Spleen (tissue), 11 donors: Measurements from ENCODE around the gene RAPGEF3. TPM values are rescaled to one million over a fixed set of nuclear protein-coding genes. Genes with fewer than 3 reads are reported as not detected.
A peak's percentile ranks its signal among the peaks of the same experiment; 100 is the strongest.

Experiments used
- DNase-seq: peaks from one replicate; pipeline ENCODE4 v3.0.0-alpha.2; 2020
- H3K27ac ChIP-seq, 8 donors: fragments of 200-600 bp; sonication (generic) in 7 of 8; 1 replicate in 4 of 8; 2 replicates in 4 of 8; pipeline versions ENCODE4 v1.5.0 to v1.8.0; 2016 to 2021; ENCODE audit warnings: inconsistent platforms in 4 of 8, mild to moderate bottlenecking in 4 of 8, moderate library complexity in 1 of 8
- H3K27me3 ChIP-seq, 7 donors: fragments of 200-600 bp; sonication (generic) in 6 of 7; replicated peaks in 1 of 7; 1 replicate in 4 of 7; 2 replicates in 3 of 7; pipeline versions ENCODE4 v1.5.0 to v1.8.0; 2016 to 2021; ENCODE audit warnings: inconsistent platforms in 3 of 7, mild to moderate bottlenecking in 1 of 7
- H3K36me3 ChIP-seq, 6 donors: fragments of 200-600 bp; sonication (generic) in 5 of 6; 1 replicate in 4 of 6; 2 replicates in 2 of 6; pipeline versions ENCODE4 v1.5.0 to v1.8.0; 2016 to 2021; ENCODE audit warnings: inconsistent platforms in 2 of 6
- H3K4me1 ChIP-seq, 6 donors: fragments of 200-600 bp; sonication (generic) in 5 of 6; 1 replicate in 3 of 6; 2 replicates in 3 of 6; pipeline versions ENCODE4 v1.5.0 to v1.8.0; 2016 to 2021; ENCODE audit warnings: inconsistent platforms in 3 of 6
- H3K4me3 ChIP-seq, 8 donors: fragments of 200-600 bp; sonication (generic) in 7 of 8; 1 replicate in 4 of 8; 2 replicates in 4 of 8; pipeline versions ENCODE4 v1.5.0 to v1.8.0; 2016 to 2021; ENCODE audit warnings: inconsistent platforms in 4 of 8, mild to moderate bottlenecking in 4 of 8, moderate library complexity in 2 of 8
- H3K9me3 ChIP-seq, 8 donors: fragments of 200-600 bp; sonication (generic) in 7 of 8; 1 replicate in 4 of 8; 2 replicates in 4 of 8; pipeline versions ENCODE4 v1.5.0 to v1.8.0; 2016 to 2021; ENCODE audit warnings: inconsistent platforms in 4 of 8
- CTCF ChIP-seq, 11 experiments: fragments of 200-600 bp in 7 of 11; fragments of 450-650 bp in 4 of 11; sonication (generic) in 4 of 11; IDR thresholded peaks in 8 of 11; conservative IDR thresholded peaks in 3 of 11; 1 replicate in 7 of 11; 2 replicates in 4 of 11; pipeline versions ENCODE4 v1.4.0 to v1.8.0; 2016 to 2021; ENCODE audit warnings: antibody characterized with exemption in 11 of 11, inconsistent platforms in 4 of 11, mild to moderate bottlenecking in 1 of 11
- POLR2A ChIP-seq, 3 donors: fragments of 450-650 bp; IDR thresholded peaks; one replicate each; pipeline ENCODE4 v1.5.1; 2017; ENCODE audit warnings: antibody characterized with exemption in 3 of 3, mild to moderate bottlenecking in 1 of 3
- POLR2AphosphoS5 ChIP-seq, 3 donors: sonication (generic); formaldehyde crosslinking; IDR thresholded peaks; one replicate each; pipeline ENCODE4 v1.5.1; 2017; ENCODE audit warnings: antibody characterized with exemption in 3 of 3
- WGBS, 5 donors: extraction: QIAGEN DNeasy Blood & Tissue Kit in 3 of 5; methylation state at CpG; one replicate each; pipeline versions ENCODE4 v1.1.5 to v1.1.7; 2013 to 2018; 5-methylcytosine and 5-hydroxymethylcytosine counted together
- intact Hi-C: fragments of 100-400 bp; cut with DNase I; formaldehyde crosslinking; loops from one replicate; pipeline ENCODE4 v1.15.0; 2023; ENCODE audit warnings: low total_unique reads
- polyA plus RNA-seq, 3 donors: library from polyadenylated mRNA; stranded (reverse); fragments of 200-250 nt; gene quantifications; one replicate each; pipeline ENCODE4 v1.2.1, GENCODE V29; 2013
- total RNA-seq, 7 donors: library from RNA; depleted of rRNA in 3 of 7; stranded (reverse); fragments of >200 nt in 3 of 7; fragmentation: NEBNext Ultra II Directional in 4 of 7; extraction: Animal tissue kit (Norgen Biotek cat#: 25700) in 4 of 7; gene quantifications; one replicate each; pipeline versions ENCODE4 v1.1.0 to v1.2.1, GENCODE V29; 2016 to 2021
- donor health status: healthy with polysubstance abuse.
- donor health status: DM: no; HTN: no; CAD: no; lungs with moderate emphysema.
- donor health status: DM: no; HTN: no; CAD: no.
- donor health status: Bipolar disorder and iron deficiency.
- donor health status: healthy.
- donor health status: DM: no; HTN: no; CAD: no.
- donor health status: DM: yes; HTN: yes; CAD: no.

The RAPGEF3 gene
- total and polyA plus RNA-seq, 10 donors: 21.4 to 116 (median 58.7) TPM

DNA sequence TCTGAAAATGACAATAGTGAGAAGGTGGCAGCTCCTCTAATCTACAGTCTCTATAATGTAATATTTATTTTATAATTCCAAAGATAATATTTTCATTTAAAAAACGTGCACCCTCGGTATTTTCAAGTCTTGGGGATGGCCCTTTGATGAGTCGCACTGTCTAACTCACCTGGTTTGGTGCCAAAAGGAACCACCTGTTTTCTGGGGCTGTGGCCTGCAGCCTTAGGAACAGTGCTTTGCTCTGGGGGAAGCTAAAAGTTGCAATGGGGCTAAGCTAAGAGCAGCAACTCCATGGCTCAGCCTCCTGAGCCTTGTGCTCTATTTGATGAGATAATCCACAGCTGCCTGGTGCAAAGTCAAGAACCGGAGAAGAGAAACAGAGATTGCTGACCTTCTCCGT, 27.0 kb downstream of the RAPGEF3 start:
- Histone ChIP-seq H3K9me3 (no peaks in the 10 kb centered on the region), H3K4me1 (peaks cover 2 to 30% (median 22%) of the 10 kb centered on the region in 6 donors), H3K4me3 (no peak overlapping the region), H3K36me3 (peaks cover 0 to 10% (median 0%) of the 10 kb centered on the region in 6 donors), H3K27me3 (no peaks in the 10 kb centered on the region), H3K27ac (no peak overlapping the region)
- DNase-seq: no peak
- intact Hi-C loops: no loop called here
- 74 to 86% (median 80%) methylated on average over 3 to 5 of the region's 5 CpGs for WGBS, 5 donors
- TF ChIP-seq CTCF (IDR thresholded peaks at IDR 0.05 in 8 of 11, conservative IDR thresholded peaks at IDR 0.05 in 3 of 11) (no peak), POLR2AphosphoS5 (IDR thresholded peaks at IDR 0.05) (no peak), POLR2A (IDR thresholded peaks at IDR 0.05) (no peak)

DNA sequence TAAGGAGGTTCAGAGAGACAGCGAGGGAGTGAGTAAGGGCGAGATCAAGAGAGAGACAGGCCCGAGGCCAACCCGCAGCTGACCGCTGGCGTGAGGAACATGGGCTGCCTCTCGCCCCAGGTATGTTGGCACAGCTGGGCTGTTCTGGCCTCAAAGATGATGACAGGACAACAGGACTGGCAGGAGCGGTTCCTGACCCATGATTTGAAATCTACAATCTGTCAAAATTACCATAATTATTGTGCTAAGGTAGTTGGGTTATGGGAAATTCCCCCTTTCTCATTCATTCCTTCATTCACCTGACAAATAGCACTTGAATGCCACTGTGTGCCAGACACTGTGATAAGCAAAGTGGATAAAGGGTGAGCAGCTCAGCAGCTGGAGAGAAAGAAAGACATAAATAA, 28.3 kb downstream of the RAPGEF3 start:
- intact Hi-C loops: no loop called here
- Histone ChIP-seq H3K4me1 (peaks cover 0 to 16% (median 12%) of the 10 kb centered on the region in 6 donors), H3K27me3 (no peaks in the 10 kb centered on the region), H3K9me3 (no peaks in the 10 kb centered on the region), H3K36me3 (peaks cover 0 to 7% (median 0%) of the 10 kb centered on the region in 6 donors), H3K4me3 (no peak overlapping the region), H3K27ac (no peak overlapping the region)
- peak in 2 of 3 donors; percentile 27 to 45 for TF ChIP-seq POLR2AphosphoS5 (IDR thresholded peaks at IDR 0.05)
- TF ChIP-seq CTCF (IDR thresholded peaks at IDR 0.05 in 8 of 11, conservative IDR thresholded peaks at IDR 0.05 in 3 of 11): no peak
- 89 to 95% (median 94%) methylated on average over 8 of the region's 8 CpGs for WGBS, 5 donors
- DNase-seq: no peak

DNA sequence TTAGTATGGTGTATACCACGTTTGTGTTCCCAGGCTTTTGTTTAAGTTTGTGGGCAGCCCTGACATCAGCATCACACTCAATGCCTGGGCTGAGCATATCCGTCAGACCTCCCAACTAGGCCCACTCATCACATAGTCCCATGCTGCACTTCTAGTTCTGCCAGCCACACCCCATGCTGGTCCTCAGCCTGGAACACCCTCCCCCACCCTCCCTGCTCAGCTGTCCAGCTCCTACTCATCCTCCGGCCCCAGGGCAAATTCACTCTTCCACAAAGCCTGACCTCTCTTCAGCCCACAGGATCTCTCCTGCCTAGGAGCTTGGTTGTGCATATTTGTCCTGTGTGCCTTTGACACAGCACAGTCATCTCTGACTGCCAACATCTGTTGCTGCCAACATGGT, 29.4 kb downstream of the RAPGEF3 start:
- Histone ChIP-seq H3K9me3 (no peaks in the 10 kb centered on the region), H3K36me3 (peaks cover 0 to 7% (median 0%) of the 10 kb centered on the region in 6 donors), H3K27ac (no peak overlapping the region), H3K27me3 (no peaks in the 10 kb centered on the region), H3K4me1 (peaks cover 0 to 5% (median under 1%) of the 10 kb centered on the region in 6 donors), H3K4me3 (no peak overlapping the region)
- 58 to 81% (median 77%) methylated on average over 3 of the region's 3 CpGs for WGBS, 5 donors
- intact Hi-C loops: no loop called here
- no peak for DNase-seq
- TF ChIP-seq POLR2A (IDR thresholded peaks at IDR 0.05): no peak
- no peak for TF ChIP-seq CTCF (IDR thresholded peaks at IDR 0.05 in 8 of 11, conservative IDR thresholded peaks at IDR 0.05 in 3 of 11)

- Histone ChIP-seq H3K27ac (no peak overlapping the region), H3K9me3 (no peaks in the 10 kb centered on the region), H3K4me3 (no peak overlapping the region), H3K27me3 (no peaks in the 10 kb centered on the region), H3K4me1 (peaks cover 0 to 22% (median 4%) of the 10 kb centered on the region in 6 donors), H3K36me3 (peaks cover 0 to 29% (median 8%) of the 10 kb centered on the region in 6 donors)
- TF ChIP-seq CTCF (IDR thresholded peaks at IDR 0.05 in 8 of 11, conservative IDR thresholded peaks at IDR 0.05 in 3 of 11): no peak
- TF ChIP-seq POLR2AphosphoS5 (IDR thresholded peaks at IDR 0.05): no peak
- TF ChIP-seq POLR2A (IDR thresholded peaks at IDR 0.05): no peak
- no peak for DNase-seq
- intact Hi-C loops: no loop called here
- 38 to 62% (median 55%) methylated on average over 5 of the region's 5 CpGs for WGBS, 5 donors
Measured at GRCh38 chr12:47725893-47726292, 32.8 kb downstream of the RAPGEF3 start.
